ENCODE results near the gene CEBPB.

Gene CEBPB

GRCh38 chr20:50213531-50214106 lies 23.0 kb downstream of the CEBPB start:
- no peak for DNase-seq (ENCODE audit: low spot score)
- in situ Hi-C loops (cut with MboI; ENCODE audit: low sequenced_read_pairs, unreplicated experiment): no loop called here
- TF ChIP-seq CTCF (IDR thresholded peaks at IDR 0.05; ENCODE audit: borderline replicate concordance, control extremely low read depth, extremely low read depth, insufficient read depth, missing control alignments): no peak

DNA sequence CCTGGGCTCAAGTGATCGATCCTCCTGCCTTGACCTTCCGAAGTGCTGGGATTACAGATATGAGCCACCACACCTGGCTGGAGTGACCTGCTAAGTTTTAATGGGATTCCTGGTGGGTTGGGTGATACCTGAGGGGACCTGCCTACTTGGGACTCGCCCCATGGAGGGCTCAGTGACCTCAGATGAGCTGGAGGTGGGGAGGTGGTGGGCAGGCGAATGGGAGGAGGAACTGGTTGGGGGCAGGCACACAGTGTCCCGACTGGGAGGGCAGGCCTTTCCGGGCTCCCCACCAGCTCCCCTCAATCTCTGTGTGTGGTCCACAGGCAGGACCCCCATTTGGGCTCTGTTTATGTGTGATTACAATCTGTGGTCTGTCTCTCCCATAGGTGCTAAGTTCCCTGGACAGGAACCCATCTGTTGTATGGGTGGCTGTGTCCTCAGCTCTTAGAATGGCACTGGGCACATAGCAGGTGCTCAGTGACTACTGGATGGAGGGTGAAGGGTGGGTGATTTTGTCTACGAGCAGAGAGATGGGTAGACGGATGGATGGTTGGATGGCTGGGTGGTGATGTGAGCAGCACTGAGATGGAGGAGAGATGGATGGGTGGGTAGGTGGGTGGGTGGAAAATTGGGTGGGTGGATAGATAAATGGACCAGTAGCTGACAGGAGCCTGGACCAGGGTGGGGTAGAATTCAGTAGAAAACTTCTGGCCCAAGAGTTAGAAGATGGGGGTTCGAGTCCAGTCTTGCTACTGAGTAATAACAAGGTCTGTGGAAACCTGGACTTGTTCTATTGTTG lies 23.8 kb downstream of the CEBPB start:
- no peak for DNase-seq (ENCODE audit: low spot score)
- in situ Hi-C loops (cut with MboI; ENCODE audit: low sequenced_read_pairs, unreplicated experiment): no loop called here
- no peak for TF ChIP-seq CTCF (IDR thresholded peaks at IDR 0.05; ENCODE audit: borderline replicate concordance, control extremely low read depth, extremely low read depth, insufficient read depth, missing control alignments)

- in situ Hi-C loops (cut with MboI; ENCODE audit: low sequenced_read_pairs, unreplicated experiment): no loop called here
- no peak for TF ChIP-seq CTCF (IDR thresholded peaks at IDR 0.05; ENCODE audit: borderline replicate concordance, control extremely low read depth, extremely low read depth, insufficient read depth, missing control alignments)
- no peak for DNase-seq (ENCODE audit: low spot score)
These were observed 24.6 kb downstream of the CEBPB start for GRCh38 chr20:50215101-50215690.

DNA sequence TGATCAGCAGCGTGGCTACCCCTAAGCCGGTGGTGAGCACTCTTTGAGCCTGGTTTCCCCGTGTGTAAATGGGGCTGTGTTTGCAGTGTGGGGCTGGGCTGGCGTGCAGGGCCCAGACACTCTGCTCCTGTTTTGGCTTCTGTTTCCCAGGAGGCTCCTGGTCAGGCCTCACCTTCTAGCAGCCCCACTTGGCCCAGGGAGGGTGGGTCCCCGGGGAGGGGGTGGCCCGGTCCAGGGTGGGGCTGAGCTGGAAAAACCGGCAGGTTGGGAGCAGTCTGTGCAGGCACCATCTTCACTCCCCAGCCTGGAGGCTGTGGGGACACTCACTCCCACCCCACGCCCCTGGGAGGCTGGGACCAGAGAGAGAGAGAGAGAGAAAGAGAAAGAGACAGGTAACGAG lies 25.3 kb downstream of the CEBPB start:
- no peak for DNase-seq (ENCODE audit: low spot score)
- in situ Hi-C loops (cut with MboI; ENCODE audit: low sequenced_read_pairs, unreplicated experiment): no loop called here
- no peak for TF ChIP-seq CTCF (IDR thresholded peaks at IDR 0.05; ENCODE audit: borderline replicate concordance, control extremely low read depth, extremely low read depth, insufficient read depth, missing control alignments)

GRCh38 chr20:50216543-50217206 lies 26.0 kb downstream of the CEBPB start:
- TF ChIP-seq CTCF (IDR thresholded peaks at IDR 0.05; ENCODE audit: borderline replicate concordance, control extremely low read depth, extremely low read depth, insufficient read depth, missing control alignments): no peak
- DNase-seq (ENCODE audit: low spot score): no peak
- in situ Hi-C loops (cut with MboI; ENCODE audit: low sequenced_read_pairs, unreplicated experiment): no loop called here

DNA sequence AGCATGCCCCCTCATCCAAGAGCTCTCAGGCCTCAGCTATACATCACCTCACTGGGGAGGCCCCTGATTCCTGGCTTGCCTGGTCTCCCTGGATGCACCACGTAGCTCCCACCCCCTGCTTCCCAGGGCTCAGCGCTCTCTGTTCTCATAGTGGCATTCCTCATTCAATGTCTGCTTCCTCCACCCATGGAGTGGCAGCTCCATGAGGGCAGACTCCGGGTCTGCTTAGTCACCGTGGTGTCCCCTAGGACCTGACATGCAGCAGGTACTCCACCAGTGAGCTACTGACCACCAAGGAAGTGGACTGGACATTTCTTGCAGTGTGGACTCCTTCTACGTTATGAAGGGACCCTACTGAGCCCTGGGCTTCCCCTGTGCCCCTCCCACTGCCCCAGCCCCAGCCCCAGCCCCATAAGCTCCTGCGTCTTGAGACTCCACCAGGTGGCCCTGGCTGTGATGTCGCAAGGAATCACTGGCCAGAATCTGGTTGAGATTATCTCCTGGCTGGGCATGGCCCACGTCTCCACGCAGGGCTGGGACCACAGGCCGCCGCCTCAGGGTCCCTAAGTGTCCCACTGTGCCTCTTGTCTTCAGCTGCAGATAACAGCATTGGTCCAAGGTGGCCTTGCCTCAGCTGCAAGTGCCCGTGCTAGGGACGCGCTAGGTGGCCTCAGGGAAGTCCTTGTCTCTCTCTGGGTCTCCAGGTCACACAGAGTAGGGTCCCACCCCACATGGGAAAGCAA lies 26.7 kb downstream of the CEBPB start:
- no peak for TF ChIP-seq CTCF (IDR thresholded peaks at IDR 0.05; ENCODE audit: borderline replicate concordance, control extremely low read depth, extremely low read depth, insufficient read depth, missing control alignments)
- in situ Hi-C loops (cut with MboI; ENCODE audit: low sequenced_read_pairs, unreplicated experiment): no loop called here
- DNase-seq (ENCODE audit: low spot score): no peak

All from GM13976 (cell line).